ENCODE results near the gene GRK1.

GRK1 gene

DNA sequence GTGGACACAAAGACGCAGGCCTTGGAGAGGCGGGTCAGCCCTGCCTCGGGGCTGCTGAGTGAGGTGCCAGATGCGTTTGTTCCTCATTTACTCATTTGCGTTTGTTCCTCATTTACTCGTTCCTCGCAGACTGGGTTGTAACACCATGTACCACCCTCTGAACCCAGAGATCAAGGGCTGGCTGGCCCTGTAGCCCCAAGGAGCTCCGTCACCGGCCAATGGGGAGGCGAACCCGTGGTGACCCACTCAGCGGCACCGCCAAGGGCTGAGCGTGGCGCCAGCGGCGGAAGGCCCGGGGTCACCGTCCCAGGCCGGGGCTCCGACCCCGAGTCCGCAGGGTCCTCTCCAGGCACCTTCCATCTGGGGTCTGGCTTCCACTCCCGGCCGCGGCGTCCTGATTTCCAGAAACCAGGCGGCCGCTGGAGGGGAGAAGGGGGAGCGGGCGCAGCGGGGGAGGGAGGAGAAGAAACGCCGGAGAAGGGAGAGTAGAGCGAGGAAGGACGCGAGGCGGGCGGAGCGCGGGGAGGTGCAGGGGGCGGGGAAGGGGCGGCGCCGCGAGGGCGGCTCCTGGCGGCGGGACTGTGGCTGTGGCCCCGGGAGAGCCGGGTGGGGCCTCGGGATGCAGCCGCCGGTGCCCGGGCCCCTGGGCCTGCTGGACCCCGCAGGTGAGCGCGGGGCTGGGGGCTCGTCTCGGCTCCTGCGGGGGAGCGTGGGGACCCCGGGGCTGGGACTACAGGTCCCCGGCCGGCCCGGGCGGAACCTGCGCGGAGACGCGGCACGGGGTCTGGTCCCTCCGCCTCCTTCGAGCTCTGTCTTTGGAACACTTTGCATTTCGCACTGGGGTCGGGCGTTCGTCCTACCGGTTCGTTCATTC is 91.9 kb downstream of the GRK1 start, which contains the start of gene TMEM255B:
Gene TMEM255B (plus strand): TSS at position 576 of the 874 bp plus-strand sequence. CDS start 44 bp downstream, at position 620.
- H3K4me3 ChIP-seq (ENCODE audit: control insufficient read depth, low read depth, low read length) = peak within 1 kb of the TSS; percentile 36
- DNase-seq (ENCODE audit: low read depth) = no peak
- TF ChIP-seq, protein P1, sequence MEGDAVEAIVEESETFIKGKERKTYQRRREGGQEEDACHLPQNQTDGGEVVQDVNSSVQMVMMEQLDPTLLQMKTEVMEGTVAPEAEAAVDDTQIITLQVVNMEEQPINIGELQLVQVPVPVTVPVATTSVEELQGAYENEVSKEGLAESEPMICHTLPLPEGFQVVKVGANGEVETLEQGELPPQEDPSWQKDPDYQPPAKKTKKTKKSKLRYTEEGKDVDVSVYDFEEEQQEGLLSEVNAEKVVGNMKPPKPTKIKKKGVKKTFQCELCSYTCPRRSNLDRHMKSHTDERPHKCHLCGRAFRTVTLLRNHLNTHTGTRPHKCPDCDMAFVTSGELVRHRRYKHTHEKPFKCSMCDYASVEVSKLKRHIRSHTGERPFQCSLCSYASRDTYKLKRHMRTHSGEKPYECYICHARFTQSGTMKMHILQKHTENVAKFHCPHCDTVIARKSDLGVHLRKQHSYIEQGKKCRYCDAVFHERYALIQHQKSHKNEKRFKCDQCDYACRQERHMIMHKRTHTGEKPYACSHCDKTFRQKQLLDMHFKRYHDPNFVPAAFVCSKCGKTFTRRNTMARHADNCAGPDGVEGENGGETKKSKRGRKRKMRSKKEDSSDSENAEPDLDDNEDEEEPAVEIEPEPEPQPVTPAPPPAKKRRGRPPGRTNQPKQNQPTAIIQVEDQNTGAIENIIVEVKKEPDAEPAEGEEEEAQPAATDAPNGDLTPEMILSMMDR (IDR thresholded peaks at IDR 0.05; ENCODE audit: control insufficient read depth, insufficient read depth, low read depth, low read length, missing control alignments) = no peak

DNA sequence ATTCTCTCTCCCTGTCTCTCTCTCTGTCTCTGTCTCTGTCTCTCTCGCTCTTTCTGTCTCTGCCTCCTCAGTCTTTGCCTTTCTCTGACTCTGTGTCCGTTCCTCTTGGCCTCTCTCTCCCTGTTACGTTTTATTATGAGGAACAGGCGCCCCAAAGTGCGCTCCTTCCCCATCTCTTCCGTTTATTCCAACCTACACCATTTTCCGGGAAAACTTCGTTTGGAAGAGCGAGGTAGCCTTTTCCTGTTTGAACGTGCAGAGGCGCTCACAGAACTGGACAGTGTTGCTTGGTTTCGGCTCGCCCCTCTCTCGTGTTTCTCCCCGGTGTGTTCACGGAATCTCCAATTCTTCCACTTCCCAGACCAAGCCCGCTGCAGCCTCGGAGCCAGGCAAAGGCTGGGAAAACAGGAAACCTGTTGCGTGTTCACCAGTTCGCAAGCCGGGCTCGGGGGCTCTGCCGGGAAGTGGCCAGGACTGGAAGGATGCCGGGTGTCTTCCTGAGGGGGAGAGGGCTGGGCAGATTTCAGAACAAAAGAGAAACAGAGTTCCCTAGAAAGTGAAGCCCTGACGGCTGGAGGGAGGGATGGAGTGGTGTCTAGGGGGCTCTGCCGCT is 92.6 kb downstream of the GRK1 start:
- H3K4me3 ChIP-seq (ENCODE audit: control insufficient read depth, low read depth, low read length) = peak overlapping the region; percentile 36
- TF ChIP-seq, protein P1 (IDR thresholded peaks at IDR 0.05; ENCODE audit: control insufficient read depth, insufficient read depth, low read depth, low read length, missing control alignments) = no peak
- DNase-seq (ENCODE audit: low read depth) = no peak

DNA sequence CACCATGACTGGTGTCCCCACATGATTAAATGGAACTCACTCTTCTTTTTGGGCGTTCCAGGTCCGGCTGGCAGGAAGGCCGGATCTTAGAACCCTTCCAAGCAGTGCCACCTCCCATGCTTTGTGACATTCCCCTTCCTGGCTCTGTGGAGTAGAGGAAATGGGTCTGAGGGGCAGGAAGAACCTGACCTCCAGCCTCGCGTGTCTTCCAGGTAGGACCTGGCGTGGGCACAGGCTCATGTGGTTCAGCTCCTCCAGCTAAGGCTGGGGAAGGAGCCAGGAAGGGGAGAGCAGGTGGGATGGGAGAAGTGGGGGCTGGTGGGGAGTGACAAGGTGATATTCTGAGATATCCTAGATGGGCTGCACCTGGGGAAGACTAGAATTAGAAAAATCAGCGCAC is 94.1 kb downstream of the GRK1 start:
- DNase-seq (ENCODE audit: low read depth) = no peak
- TF ChIP-seq, protein P1 (IDR thresholded peaks at IDR 0.05; ENCODE audit: control insufficient read depth, insufficient read depth, low read depth, low read length, missing control alignments) = no peak
- no peak overlapping the region for H3K4me3 ChIP-seq (ENCODE audit: control insufficient read depth, low read depth, low read length)

DNA sequence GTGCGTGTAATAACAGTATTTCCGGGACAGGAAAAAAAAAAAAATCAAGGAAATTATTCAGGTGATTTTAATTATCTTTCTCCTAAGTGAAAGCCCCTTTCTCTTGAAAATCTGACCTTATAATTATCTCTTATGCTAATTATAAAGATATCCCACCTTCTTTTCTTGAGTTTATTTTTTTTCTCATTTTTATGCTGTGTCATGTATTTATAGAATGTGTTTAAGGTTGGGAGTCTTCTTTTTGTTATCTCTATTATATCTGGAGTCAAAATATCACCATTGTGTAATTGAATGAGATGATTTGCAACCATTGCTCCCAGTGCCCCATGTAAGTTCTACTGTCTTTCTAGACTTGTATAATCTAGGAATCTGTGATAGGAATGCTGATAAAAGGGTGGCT is 95.1 kb downstream of the GRK1 start:
- no peak overlapping the region for H3K4me3 ChIP-seq (ENCODE audit: control insufficient read depth, low read depth, low read length)
- TF ChIP-seq, protein P1 (IDR thresholded peaks at IDR 0.05; ENCODE audit: control insufficient read depth, insufficient read depth, low read depth, low read length, missing control alignments) = no peak
- no peak for DNase-seq (ENCODE audit: low read depth)

DNA sequence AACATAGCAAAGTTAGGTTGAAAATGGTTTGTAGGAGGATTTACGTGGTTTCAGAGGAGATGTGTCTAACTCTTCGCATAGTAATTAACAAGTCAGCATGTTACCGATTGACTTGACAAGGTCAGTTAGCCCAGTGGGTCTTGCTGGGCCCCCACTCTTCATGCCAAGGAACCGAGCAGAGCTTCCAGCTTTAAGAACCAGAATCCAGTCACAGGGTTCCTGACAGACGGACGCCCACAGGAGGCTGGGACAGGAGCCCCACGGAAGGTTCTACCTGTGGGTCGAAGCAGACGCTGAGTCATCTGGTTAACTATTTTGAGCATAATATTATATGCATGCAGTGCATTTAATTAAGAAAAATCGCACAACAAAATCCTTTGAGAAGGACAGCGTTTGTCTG is 95.5 kb downstream of the GRK1 start:
- H3K4me3 ChIP-seq (ENCODE audit: control insufficient read depth, low read depth, low read length) = no peak overlapping the region
- no peak for DNase-seq (ENCODE audit: low read depth)
- TF ChIP-seq, protein P1 (IDR thresholded peaks at IDR 0.05; ENCODE audit: control insufficient read depth, insufficient read depth, low read depth, low read length, missing control alignments) = no peak

DNA sequence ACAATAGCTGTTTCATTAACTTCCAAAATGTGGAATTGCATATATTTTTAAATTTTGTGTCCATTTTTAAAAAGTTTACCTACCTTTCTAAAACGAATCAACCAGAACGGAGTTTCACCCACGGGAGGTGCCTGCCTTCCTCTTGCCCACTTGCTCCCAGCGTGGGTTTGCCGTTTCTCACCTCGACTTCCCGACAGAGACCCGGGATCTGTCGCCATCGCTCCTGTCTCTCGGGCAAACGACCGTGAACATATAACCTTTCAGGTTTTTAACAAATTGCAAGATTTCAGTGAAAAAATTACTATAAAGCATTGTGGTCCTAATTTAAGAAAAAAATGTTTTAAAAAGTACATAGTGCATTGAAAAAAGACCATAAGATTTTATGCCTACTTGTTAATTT is 96.2 kb downstream of the GRK1 start:
- DNase-seq (ENCODE audit: low read depth) = no peak
- TF ChIP-seq, protein P1 (IDR thresholded peaks at IDR 0.05; ENCODE audit: control insufficient read depth, insufficient read depth, low read depth, low read length, missing control alignments) = no peak
- no peak overlapping the region for H3K4me3 ChIP-seq (ENCODE audit: control insufficient read depth, low read depth, low read length)
